Measurements from ENCODE around the gene ZNF90.
"Not testable (repeated sequence)": the region's sequence is repeated elsewhere in the genome, so short reads cannot be mapped to it uniquely, and the experiment has no call there.

The ZNF90 gene

DNA sequence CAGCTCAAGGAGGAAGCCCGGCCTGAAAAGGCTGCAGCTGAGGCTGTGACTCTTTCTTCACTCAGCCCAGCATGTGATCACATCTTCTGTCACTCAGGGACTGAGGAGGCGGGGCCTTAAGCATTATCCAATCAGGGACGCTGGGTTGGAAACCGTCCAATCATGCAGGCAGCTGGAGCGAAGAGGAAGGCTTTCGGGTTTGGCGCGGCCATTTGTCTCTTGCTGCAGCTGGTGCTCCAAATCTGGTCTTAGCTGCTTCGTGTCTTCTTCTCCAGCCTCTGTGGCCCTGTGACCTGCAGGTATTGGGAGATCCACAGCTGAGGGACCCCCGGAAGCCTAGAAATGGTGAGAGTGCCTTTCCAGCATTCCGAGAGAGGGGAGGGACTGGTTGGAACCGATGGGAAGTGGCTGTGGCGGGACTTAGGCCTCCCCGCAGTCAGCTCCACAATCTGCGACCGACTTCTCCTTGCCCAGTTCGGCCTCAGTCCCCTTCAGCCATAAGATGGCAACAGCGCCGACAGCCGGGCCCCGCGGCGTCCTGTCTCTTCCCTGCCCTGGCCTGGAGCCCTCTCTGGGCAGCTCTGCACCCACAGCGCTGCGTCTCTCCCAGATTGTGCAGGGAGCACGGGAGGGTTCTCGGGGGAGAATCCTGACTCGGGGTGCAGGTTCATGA lies at the start of gene ZNF90:
ZNF90 (plus strand) TSS at position 210 of the 673 bp plus-strand sequence; CDS start at position 343, 133 bp downstream.
- DNase-seq (ENCODE audit: low spot score): peak; percentile 75
- ChIA-PET POLR2A (ENCODE audit: low non-redundant PET) (no interaction called here), CTCF (interaction anchor here (0.7 kb wide), 1 partner anchor 301 kb away, joined by 4 read pairs; no protein-coding TSS in a partner anchor)
- TF ChIP-seq, protein P1, sequence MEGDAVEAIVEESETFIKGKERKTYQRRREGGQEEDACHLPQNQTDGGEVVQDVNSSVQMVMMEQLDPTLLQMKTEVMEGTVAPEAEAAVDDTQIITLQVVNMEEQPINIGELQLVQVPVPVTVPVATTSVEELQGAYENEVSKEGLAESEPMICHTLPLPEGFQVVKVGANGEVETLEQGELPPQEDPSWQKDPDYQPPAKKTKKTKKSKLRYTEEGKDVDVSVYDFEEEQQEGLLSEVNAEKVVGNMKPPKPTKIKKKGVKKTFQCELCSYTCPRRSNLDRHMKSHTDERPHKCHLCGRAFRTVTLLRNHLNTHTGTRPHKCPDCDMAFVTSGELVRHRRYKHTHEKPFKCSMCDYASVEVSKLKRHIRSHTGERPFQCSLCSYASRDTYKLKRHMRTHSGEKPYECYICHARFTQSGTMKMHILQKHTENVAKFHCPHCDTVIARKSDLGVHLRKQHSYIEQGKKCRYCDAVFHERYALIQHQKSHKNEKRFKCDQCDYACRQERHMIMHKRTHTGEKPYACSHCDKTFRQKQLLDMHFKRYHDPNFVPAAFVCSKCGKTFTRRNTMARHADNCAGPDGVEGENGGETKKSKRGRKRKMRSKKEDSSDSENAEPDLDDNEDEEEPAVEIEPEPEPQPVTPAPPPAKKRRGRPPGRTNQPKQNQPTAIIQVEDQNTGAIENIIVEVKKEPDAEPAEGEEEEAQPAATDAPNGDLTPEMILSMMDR (conservative IDR thresholded peaks at IDR 0.05; ENCODE audit: low read depth): no peak
- H3K27ac ChIP-seq: peak within 1 kb of the TSS; percentile 85

DNA sequence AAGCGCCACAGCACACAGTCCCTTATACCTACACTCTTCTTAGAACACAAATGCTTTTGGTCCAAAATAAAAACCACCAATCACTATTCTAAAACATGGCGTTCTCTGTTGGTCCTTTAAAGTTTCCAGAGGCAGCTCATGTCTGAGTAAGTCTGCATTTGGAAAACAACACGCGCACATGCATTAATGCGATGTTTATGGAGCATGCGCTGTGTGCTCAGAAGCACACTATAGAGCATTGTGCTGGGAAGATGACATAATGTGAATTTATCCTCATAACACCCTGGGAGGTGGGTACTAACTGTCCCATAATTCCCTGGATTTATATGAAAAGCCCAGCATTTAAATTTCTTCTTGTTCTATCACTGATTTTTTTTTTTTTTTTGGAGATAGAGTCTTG lies 49.2 kb upstream of the ZNF90 start:
- TF ChIP-seq, protein P1 (conservative IDR thresholded peaks at IDR 0.05; ENCODE audit: low read depth): no peak
- no peak overlapping the region for H3K27ac ChIP-seq
- DNase-seq (ENCODE audit: low spot score): no peak
- POLR2A ChIA-PET (ENCODE audit: low non-redundant PET): no interaction called here
- CTCF ChIA-PET: no interaction called here

DNA sequence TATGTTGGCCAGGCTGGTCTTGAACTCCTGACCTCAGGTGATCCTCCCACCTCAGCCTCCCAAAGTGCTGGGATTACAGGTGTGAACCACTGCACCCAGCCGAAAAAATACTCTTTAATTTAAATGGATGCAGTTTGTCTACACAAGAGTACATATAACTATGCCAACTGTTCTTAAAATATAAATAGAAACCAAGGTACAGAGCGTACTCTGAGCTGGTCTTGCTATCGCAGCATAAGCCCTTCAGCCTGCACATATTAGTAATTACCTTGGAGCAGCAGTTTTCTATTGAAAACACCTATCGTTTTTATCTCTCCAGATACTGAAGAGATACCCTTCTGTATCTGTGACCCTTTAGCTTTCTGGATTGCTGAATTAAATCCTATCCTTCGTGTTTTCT lies 41.9 kb upstream of the ZNF90 start:
- POLR2A ChIA-PET (ENCODE audit: low non-redundant PET): interaction anchor here (0.7 kb wide), 1 partner anchor 1317 kb away, joined by 8 read pairs; no protein-coding TSS in a partner anchor

DNA sequence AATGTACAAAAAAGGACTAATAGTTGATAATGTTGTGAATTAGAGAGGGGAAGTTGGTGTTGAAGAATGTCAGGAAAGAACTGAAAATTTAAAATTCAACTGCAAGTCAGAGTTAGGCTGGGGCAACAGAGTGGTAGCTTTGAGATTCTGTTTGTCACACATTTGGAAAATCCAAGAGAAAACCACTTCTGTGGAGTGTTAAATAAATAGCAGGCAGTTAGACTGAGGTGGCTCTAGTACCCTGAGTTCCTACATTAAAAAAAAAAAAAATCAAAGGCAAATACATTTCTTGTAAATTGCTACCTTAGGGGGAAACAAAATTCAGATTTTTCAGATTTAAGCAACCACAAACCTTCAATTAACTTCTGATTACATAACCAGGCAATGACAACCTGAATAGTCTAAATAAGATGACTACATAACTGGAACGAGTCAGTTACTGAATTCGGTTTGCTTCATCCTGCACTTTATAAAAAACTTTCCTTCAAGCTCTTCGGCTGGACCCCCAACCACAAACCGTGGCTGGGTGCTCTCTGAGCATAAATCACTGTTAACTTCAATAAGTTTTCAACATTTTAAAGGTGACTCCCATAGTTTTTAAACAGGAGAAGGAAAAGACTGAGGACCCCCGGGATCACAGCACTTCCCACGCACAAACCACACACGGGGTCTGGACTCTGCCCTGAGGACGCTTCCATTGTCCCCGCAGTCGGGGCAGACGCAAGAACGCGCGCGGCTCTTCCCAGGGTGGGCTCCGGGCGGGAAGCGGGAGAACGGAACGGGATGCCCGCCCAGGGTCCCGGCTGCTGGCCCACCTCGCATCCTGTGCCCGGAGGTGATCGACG lies 39.2 kb upstream of the ZNF90 start:
- POLR2A ChIA-PET (ENCODE audit: low non-redundant PET): interaction anchor here (1.3 kb wide), 1 partner anchor 14 kb away, joined by 5 read pairs; no protein-coding TSS in a partner anchor
- TF ChIP-seq, protein P1 (conservative IDR thresholded peaks at IDR 0.05; ENCODE audit: low read depth): no peak
- DNase-seq (ENCODE audit: low spot score): no peak
- peak overlapping the region; percentile 90 for H3K27ac ChIP-seq
- CTCF ChIA-PET: interaction anchor here (0.6 kb wide), 1 partner anchor 1299 kb away, joined by 4 read pairs; no protein-coding TSS in a partner anchor

More for the DNA sequence above, 41.9 kb upstream of the ZNF90 start:
- TF ChIP-seq, protein P1 (conservative IDR thresholded peaks at IDR 0.05; ENCODE audit: low read depth): no peak
- CTCF ChIA-PET: interaction anchor here (0.6 kb wide), 1 partner anchor 90 kb away, joined by 4 read pairs; no protein-coding TSS in a partner anchor
- H3K27ac ChIP-seq: no peak overlapping the region
- DNase-seq (ENCODE audit: low spot score): no peak

DNA sequence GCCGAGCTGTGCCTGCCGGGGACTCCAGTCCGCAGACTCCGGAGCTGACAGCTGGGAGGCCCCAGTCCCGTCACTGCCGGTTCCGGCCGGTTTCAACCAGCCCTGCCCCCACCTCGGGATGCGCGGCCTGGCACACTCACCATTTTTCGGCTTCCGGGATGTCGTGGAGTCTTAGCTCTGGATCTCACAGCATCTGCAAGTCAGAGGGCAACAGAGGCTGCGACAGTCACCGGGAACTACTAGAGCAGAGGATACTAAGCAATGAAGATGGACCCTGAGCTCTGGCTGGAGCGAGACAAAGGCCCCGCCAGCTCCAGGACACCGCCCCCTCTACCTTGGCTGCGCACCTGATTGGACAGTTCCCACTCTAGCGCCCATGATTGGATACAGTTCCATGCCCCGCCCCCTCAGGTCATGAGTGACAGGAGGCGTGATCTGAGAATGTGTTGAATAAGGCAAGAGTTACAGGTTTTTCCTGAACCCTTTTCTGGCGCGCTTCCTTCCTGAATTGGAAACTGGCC lies 38.5 kb upstream of the ZNF90 start, which contains the start of gene ZNF682:
ZNF682 (minus strand) TSS at position 303 of the 521 bp plus-strand sequence; CDS start at position 143, 160 bp downstream.
- ChIA-PET CTCF (interaction anchor here (0.6 kb wide), 1 partner anchor 1298 kb away, joined by 4 read pairs; no protein-coding TSS in a partner anchor), POLR2A (ENCODE audit: low non-redundant PET) (interaction anchor here (1.3 kb wide), 1 partner anchor 13 kb away, joined by 5 read pairs; no protein-coding TSS in a partner anchor)
- peak within 1 kb of the TSS; percentile 90 for H3K27ac ChIP-seq
- peak; percentile 98 for DNase-seq (ENCODE audit: low spot score)
- TF ChIP-seq, protein P1 (conservative IDR thresholded peaks at IDR 0.05; ENCODE audit: low read depth): no peak

DNA sequence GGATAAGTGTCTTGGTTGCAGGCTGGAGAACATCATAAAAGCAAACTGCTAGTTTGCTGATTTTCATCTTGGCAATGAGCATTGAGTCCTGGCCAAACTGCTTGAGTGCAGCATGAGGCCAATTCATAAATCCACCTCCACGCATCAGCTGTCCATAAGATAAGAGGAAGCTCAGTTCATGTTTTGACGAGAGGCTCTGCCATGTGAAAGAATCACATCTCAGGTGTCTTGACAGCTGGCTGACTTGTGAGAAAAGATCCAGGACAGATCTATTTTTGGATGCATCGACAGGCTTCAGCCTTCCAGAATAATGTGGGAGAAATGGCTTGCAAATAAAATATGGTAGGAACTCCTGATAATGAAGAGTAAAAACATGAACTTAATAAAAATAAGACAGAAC lies 33.1 kb upstream of the ZNF90 start:
- TF ChIP-seq, protein P1 (conservative IDR thresholded peaks at IDR 0.05; ENCODE audit: low read depth): no peak
- no peak overlapping the region for H3K27ac ChIP-seq
- no peak for DNase-seq (ENCODE audit: low spot score)
- CTCF ChIA-PET: interaction anchor here (0.7 kb wide), 1 partner anchor 1097 kb away, joined by 3 read pairs; the partner anchor contains the start of gene ZNF431
- POLR2A ChIA-PET (ENCODE audit: low non-redundant PET): no interaction called here

DNA sequence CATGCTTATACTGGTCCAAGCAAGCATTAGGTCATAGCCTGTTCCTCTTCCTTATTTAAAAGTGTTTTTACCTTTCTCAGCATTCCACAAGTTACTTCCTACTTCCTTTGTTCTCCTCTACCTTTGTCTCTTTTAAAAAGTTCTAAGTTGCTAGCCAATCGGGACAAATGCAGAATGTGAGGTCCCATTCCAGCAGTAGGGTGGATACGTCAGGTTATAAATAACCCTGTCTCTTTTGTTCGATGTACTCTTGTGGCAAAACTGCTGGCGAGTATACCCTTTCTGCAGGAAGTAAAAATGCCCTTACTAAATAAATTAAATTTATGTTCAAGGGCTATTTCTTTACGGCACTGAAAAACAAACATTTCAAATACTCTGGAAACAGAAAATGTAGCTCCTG lies 32.1 kb upstream of the ZNF90 start:
- DNase-seq (ENCODE audit: low spot score); POLR2A ChIA-PET (ENCODE audit: low non-redundant PET); CTCF ChIA-PET; H3K27ac ChIP-seq: not testable (repeated sequence)
